GM19035 (cell line): Measurements from ENCODE around the gene CAMK2B.

Source experiments
- ATAC-seq: cut with Tn5 transposase; IDR thresholded peaks from one replicate; pipeline ENCODE4 v1.9.1; 2021; ENCODE audit not compliant: unreplicated experiment

The CAMK2B gene

GRCh38 chr7:44195889-44196288 is 129.5 kb downstream of the CAMK2B start:
- no peak for ATAC-seq

GRCh38 chr7:44194562-44195145 is 130.7 kb downstream of the CAMK2B start:
- ATAC-seq: no peak

DNA sequence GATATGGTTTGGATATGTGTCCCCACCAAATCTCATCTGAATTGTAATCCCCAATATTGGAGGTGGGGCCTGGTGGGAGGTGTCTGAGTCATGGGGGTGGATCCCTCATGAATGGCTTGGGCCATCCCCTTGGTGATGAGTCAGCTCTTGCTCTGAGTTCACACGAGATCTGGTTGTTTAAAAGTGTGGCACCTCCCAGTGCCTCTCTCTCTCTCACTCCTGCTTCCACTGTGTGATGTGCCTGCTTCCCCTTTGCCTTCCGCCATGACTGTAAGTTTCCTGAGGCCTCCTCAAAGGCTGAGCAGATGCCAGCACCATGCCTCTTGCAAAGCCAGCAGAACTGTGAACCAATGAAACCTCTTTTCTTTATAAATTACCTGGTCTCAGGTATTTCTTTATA is 131.3 kb downstream of the CAMK2B start:
- ATAC-seq: no peak

DNA sequence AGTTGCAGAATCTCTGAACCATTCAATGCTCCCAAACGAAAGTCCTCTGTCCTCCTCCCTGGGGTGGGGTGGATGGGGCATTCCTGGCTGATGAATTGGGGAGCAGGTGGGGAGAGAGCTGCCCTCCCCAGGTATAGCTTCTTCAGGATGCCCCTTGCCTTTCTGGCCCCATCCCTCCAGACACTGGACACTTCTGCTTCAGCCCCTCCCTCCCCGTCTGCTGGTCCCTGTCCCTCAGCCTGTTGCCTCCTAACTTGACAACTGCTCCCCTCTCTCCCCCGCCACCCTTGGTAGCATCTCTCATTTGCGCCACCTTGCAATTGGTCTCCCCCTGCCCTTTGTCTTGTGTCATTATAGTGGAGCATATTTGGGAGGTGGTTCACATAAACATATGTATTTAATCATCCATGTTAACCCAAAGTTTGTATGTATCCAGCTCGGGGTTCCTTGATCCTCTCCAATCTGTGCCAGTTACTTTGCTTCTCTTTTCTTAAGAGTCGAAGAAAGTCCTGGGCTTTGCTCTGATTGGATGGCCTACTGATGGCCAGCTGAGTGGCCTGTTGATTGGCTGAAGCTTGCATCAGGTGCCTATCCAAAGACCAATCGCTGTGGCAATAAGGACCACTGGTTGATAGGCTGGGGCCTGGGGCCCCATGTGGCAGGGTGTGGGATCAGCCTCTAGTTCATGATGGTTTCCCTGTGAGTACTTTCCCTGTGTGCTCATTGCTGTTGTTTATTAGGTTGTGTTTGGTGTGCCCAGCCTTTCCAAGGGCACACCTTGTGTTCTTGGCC is 132.2 kb downstream of the CAMK2B start:
- ATAC-seq: no peak

DNA sequence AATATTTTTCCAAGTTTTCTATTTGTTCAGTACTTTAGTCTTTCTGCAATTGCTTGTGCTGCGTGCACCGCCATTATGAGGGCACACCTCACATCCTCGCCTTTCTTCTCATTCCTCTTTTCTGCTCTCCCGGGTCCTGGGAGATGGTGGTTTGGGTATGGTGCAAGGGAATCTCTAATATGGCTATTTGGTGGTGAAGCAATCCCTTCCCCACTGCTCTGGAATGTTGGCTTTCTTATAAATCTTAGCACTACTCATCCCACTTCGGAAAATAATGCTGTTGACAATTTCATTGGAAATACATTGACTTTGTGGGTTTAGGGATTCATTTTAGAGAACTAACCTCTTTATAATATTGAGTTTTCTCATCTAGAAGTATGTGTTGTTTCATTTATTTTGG is 134.2 kb downstream of the CAMK2B start:
- ATAC-seq: no peak

DNA sequence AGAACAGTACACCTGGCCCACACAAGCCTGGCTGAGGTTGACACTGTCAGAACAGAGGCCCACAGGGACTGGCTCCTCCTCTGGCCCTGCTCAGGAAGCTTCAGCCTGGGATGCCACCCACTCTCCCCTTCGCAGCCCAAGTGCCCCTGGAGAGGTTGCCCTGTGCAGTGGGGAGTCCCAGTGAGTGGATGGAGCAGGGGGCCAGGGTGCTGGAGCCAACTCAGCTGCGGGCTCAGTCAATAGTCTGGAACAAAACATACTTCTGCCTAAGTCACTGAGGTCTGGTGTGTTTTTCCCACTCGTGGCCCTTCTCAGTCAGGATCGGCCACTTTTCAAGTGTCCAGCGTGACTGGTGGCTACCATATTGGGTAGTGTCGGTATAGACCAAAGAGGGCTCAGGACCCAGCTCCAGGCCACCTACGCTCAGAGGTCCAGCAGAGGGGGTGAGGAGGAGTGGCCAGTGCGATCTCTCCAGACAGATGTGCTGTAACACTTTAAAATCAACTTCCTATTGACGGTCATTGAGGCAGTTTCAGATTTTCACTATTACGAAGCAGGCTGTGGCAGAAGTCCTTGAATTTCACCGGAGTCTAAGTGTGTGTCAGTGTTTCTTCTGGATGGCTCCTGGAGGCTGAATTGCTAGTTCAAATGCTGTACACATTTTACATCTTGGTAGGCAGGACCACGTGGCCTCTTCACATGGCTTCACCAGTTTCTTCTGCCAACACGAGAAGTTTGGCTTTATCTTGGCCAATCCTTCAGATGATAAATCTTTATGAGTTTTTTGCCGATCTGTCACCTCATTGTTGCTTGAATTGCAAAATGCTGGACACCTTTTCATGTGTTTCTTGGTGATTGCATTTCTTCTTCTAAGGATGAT is 135.2 kb downstream of the CAMK2B start:
- no peak for ATAC-seq

DNA sequence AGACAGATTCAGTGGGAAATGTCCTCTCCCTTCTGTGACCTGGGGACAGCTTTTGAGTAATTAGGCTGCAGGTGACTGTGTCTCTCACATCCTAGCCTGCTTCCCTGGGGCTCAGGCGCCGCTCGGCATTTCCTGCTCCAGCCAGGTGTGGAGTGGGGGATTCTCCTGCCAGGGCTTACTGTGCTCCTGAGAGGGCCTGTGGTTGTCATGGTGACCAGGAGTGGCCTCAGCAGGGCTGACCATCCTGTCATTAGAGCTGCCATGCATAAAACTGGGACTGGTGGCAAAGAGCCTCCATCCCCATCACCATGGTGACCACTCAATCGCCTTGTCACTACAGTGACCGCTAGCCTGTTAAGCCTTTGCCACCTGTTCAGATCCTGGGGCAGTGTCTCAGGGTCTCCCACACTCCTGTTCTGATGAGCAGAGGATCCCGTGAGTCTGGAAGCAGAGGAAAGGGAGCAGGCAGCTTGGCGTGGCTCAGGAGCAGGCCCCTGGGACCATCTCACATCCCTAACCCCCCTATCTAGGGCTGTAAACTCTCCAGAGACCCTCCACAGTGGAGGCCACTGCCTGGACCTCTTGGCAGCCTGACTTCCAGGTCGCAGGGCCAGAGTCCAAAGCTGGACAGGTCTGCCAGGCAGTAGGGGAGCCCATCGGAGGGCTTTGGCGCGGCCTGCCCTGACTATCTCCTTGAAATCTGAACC is 136.0 kb downstream of the CAMK2B start, which contains the start of gene GCK:
Gene GCK, minus strand, starts transcription at position 154 of the 707 bp plus-strand sequence. CDS start 486 bp downstream, outside the sequence.
- ATAC-seq: no peak

DNA sequence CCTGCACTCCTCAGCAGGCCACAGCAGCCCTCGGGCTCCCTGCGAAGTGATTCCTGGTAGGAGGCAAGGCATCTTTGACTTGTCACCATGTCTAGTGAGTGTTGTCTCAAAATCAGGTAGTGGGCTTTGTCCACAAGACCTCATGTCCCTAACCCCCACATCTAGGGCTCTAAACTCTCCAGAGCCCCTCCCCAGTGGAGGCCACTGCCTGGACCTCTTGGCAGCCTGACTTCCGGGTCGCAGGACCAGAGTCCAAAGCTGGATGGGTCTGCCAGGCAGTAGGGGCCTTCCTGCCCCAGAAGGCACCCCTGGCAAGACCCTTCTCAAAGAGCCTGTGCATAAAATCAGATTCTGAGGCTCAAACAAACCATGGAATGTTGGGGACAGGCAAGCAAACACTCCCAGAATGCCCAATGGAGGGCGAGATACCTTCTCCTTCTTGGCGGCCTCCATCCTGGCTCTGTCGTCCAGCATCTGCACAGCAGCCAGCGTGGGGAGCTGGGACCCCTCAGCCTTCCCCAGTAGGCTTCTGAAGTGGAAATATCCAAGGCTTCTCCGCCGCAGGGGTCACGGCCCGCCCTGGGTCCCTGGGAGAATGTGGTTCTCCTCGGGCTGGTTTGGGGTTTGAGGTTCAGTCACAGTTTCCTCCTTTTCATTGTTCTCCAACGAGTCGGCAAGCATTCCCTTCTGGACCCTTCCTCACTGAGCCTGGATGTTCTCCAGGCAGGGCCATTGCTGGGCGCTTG is 136.7 kb downstream of the CAMK2B start:
- no peak for ATAC-seq

GRCh38 chr7:44187636-44188416 is 137.6 kb downstream of the CAMK2B start:
- no peak for ATAC-seq

DNA sequence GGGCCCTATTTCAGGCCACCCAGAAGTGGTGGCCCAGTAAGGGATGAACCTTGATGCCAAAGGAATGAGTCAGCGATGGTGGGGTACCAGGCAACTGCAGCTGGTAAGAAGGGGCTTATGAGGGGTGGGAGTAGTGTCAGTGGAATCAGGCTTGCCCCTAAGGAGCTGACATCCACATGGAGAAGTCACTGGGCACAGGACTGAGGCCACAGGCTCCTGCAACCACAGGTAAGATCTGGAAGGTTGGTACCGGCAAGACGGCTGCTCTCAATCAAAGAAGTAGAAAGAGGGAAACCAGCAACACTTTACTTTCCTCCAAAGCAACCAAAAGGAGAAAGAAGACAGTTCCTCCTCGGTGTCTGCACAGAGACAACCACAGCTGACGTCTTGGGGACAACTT is 138.7 kb downstream of the CAMK2B start:
- no peak for ATAC-seq

- no peak for ATAC-seq
These were observed 139.7 kb downstream of the CAMK2B start for GRCh38 chr7:44185729-44186128.

GRCh38 chr7:44184873-44185446 is 140.4 kb downstream of the CAMK2B start:
- no peak for ATAC-seq

GRCh38 chr7:44184206-44184872 is 141.1 kb downstream of the CAMK2B start:
- no peak for ATAC-seq

DNA sequence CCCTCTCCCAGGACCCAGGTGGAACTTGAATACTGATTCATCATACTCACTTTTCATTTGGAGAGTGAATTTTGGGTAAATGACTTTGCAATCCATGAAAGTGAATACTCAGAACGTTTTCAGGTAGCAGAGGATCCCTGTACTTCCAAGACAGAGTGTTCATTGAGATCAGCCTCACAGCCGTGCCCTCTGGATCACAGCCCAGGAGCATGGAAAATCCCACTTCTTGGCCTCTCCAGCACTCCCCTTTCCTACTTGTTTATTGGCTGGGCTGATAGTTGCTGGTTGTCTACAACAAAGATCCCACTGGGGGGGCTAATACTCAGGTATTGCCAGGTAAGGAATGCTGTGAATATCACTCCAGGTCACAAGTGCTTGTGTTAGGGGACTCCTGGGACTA is 142.0 kb downstream of the CAMK2B start:
- no peak for ATAC-seq

DNA sequence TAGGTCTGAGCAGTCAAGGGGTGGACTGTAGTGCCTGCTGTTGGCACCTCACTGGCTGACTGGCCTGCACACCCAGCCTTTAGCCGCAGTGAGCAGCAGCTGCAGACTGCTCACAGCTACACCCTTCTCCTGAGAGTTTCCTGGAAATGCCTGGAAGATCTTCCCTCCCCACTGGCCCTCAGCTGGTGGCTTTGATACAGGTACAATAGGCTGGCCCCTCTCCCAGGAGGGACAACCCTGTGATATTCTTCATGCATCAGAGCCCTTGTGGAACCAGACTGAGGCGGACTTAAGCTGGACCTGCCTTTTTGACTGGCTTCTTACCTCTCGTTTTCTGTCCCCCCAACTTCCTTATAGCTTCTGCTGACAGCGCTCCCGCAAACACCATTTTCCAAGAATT is 142.6 kb downstream of the CAMK2B start:
- no peak for ATAC-seq

DNA sequence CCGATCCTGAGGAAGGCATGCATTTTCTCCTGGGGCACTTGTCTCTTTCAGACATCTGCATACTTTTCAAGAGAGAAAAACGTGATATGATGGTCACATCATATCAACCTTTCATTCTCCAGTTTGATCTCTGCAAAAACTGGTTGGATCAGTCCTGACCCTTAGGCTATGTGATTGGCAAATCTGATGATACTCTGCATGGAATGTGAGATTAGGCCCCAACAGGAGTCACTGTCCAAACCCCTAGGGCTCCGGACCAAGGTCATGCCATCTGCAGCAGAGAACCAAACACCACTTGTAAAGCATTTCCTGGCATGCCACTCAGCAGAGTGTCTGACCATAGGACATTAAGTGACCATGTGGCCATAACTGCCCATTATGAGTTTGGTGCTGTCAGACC is 144.8 kb downstream of the CAMK2B start:
- no peak for ATAC-seq

GRCh38 chr7:44177570-44178131 is 147.7 kb downstream of the CAMK2B start:
- ATAC-seq: no peak

GRCh38 chr7:44176486-44176885 is 148.9 kb downstream of the CAMK2B start:
- no peak for ATAC-seq
